GM18499 (cell line): ENCODE measurements around the gene ZBTB20.

Experiments used
- ATAC-seq: cut with Tn5 transposase; IDR thresholded peaks from one replicate; pipeline ENCODE4 v1.9.1; 2021; ENCODE audit warnings: moderate number of reproducible peaks; ENCODE audit not compliant: insufficient read depth, unreplicated experiment

The ZBTB20 gene

DNA sequence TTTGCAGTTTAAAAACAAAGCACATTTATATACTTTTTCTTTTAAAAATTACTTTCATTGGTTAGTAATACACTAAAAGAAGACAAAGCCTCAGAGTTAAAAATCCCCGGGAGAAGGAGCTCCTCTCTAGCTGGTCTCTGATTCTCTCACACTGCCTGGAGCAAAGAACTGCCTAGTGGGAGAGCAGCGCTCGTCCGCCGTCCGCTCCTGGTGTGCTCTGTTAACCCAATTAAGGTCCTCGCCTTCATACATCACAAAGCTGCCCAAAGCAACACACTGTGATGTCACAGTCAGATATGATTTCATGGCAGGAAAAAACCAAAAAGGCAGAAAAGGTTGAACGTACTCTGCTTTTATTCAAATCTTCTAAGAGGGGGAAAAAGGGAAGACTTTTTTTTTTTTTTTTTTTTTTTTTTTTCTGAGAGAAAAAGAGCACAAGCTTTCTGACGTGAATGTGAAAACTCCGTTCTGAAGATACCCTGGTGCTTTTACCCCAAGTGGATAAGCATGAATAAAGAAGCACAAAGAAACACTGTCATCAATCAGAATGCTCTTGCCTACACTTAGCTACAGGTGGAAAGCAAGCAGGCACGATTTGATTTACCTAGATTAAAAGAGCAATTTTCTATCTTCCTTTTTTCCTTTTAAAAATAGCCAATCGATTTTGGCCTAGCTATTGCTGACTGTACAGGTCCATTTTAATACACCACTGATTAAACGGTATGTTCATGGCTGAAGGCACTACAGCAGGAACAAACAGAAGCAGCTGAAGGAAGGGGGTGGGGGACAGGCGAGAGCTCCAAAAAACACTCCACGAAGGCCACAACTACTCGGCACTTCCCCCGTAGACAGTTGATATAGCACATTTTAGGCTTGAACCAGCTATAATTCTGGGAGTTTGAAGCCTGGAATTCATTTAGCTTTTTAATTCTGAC lies 738.1 kb downstream of the ZBTB20 start:
- ATAC-seq, result no peak

DNA sequence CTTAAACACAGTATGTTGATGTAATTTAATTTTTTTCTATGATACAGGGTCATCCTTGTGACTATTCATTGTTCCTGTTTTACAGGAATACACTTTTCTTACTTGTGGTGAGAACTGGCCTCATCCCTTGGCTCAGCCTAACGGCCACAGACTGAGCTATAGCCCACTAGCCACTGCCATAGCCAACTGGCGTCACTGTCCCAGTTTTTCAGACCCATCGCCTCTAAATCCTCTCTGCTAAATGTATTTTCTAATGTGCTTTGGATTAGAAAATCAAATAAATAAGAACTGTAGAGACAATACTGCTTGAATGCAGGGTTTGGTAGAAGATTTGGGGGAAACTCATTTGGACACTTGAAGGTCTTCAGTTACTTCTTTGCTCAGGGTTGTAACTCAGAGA lies 740.2 kb downstream of the ZBTB20 start:
- ATAC-seq, result no peak

DNA sequence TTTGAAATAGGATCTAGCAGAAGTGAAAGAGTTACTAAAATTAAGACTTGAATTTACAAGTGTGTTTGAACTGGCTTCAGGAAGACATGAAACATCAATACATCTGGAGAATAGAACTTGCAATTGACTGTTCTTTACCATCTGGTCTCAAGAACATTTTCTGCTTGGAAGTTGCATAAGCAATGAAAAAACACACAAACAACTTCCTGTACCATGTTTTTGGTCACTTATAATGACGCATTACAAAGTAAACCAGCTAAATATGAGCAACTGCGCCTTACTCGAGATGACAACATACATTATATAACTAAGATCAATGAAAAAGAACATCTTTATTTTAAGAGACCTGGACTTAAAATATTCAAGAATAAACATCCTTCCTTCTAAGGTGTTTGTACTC lies 740.8 kb downstream of the ZBTB20 start:
- ATAC-seq, result no peak

DNA sequence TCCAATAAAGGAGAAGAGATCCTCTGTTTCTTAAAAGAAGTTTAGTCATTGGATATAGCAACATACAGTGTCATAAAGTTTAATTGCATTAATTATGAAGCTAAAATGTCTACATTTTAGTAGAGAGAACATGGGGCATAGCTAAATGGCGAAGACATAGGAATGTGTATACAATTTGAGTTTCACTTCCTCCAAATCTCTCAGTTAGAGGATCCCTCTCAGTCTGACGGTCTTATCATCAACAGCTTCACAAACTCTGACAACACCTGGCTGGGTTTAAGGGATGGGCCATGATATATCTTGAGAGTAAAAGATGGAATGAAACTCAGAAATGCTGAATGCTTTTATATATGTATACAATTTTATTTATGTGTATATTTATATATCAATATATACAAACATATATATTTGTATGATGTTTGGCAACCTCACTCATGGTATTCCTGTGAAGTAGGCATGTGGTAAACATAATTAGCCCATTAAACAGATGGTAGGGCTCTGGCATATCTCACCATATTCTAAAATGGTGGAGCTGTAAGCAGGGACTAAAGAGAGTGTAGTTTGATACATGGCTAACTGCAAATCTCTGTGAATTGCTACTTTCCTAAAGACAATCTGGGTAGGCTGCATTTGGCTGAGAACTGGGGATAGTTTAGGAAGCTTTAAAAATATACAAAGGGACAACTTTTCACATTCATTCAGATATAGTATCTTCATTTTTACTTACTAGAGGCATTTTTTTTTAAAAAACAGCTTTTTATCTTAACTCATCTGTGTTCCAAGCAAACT lies 741.7 kb downstream of the ZBTB20 start:
- peak; percentile 57 for ATAC-seq

DNA sequence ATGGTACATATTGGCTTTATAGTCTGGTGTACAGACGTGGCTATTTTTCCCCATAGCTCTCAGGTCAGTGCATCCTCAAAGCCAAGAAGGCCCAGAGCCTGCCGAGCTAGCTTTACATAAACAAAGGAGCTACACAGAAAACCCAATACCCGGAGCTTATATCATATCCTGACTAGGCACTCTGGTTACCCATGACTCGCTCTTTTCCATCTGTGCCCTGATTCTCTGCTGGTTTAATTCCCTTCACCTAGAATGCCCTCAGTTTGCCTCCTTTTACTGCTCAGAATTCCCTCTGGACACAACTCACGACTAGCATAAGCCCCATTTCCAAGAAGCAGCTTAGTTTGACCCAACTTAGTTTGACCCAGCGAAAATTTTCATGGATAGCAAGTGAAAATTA lies 742.5 kb downstream of the ZBTB20 start:
- no peak for ATAC-seq

DNA sequence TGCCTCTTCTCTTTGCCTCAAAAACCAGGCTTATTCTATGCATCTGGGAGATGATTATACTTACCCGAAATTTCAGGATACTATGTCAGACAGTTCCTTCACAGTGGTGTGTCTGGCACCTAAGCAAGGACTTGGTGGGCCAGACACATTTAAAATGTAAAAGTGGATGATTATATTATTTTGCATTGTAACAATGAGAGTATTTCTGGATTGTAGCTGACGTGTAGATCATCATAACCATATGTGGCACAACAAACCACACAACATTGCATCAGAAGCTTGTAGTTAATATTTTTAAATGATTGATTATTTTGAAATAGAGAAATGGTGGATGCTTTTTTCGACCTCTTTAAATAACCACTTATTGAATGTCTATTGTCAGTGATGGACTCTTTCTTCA lies 744.2 kb downstream of the ZBTB20 start:
- no peak for ATAC-seq

DNA sequence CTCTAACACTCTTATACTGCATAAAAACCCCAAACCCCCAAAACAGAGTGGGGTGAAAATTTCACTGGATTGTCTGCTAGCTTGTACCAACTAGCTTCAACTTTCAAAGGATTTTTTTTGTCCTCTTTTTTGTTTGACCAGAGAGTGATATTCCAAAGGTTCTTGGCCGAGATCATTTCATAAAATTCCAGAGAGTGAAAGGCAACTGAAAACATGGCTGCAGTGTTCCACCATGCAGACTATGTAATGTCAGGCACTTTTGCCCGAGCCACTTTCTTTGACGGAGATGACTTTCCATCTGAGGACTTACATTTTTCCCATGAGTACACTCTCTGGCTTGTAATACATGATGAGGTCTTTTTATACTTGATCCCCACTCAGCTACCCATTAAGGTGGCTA lies 745.7 kb downstream of the ZBTB20 start:
- ATAC-seq, result no peak

DNA sequence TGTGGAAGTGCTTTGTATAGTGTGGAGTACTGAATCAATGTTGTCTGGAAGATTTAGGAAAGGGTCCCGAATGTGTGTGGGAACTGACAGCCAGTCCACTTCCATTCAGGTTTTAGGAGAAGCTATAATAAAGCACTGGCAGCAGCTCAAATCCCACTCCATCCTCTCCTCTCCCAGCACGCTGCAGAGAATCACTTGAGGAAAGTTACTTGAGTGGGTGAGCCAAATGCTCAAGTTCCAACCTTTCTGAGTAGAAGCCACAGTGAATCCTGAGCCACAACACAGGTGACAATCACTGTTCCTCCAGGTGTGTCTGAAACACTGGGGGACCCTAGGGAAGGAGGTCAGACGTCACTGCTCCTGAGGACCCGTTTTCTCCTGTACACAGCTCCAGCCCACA lies 746.7 kb downstream of the ZBTB20 start:
- ATAC-seq, result no peak

DNA sequence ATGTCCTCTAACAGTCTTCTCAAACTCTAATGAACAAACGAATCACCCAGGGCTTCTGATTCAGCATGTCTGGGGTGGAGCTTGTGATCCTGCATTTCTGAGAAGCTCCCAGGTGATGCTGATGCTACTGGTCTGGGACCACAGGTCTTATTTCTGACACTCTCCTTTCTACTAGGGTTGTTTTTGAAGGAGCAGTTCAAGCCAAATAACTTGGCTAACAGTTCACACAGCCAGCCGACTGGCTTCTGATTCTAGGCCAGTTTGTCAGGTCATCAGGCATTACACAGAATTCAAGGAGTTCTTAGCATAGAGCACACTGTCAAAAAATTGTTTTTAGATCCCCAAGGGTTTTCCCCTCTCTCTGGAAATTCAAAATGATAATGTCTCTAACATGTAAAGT lies 752.5 kb downstream of the ZBTB20 start:
- no peak for ATAC-seq

DNA sequence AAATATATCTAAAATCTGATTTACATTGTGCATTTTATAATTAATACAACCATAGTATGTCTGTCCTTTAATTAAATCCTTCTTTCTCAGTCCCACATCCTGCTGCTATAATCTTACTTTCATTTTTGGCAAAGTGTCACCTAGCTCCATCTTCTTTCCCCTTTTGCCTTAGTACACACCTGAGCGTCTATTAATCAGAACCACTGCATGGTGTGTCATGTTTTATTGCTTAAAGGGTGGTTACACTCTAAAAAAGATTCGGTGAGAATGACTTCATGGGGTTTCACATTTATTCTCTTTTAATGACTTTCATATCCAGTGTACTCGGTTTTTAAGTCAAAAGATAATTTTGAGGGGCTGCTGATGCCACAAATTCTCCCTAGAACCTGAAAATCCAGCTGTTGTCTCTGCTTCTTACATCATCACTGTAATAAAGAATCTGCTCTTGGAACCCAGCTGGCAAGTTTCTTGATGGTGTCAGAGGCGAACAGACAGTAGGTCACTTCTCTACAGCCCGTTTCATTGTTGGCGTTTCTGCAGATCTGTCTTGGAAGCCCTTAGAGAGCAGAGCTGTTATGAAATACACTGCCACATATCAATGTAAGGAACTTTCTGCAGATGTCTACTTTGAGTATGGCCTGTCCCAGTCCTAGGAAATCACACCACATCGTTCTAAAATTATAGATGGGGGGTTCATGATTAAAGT lies 753.6 kb downstream of the ZBTB20 start:
- no peak for ATAC-seq

DNA sequence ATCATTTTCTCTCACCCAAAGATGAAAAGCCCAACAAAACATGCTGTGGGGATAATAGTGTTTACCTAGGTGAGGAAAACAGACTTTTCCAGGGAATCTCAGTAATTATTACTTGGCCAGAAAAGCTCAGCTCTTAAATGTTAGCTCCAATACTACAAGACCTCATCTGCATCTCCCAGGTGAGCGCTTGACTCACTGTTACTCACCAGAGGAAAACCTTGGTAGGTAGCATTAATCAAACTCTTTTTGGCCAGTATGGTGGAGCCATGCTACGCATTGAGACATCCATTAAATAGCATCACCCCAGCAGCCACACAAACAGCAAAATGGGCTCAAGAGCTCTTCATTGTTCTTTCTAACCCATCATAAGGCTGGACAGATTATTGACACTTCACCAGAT lies 754.3 kb downstream of the ZBTB20 start:
- ATAC-seq, result no peak

DNA sequence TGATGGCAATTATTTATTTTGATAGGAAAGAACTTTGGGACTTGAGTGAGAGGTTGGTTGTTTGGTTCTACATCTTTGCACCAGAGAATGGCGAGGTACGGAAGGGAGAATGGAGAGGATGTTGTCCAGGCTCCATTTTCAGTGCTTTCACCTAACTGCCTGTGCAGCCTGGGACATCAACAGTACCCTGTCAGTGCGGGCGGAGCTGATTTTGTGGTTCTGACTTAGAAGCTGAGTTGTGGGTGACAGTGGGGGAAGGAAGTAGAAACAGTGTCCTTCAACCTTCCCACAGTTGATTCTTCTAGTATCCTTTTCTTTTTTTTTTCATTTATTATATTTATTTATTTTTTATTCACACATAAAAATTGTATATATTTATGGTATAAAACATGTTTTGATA lies 757.9 kb downstream of the ZBTB20 start:
- ATAC-seq, result no peak

DNA sequence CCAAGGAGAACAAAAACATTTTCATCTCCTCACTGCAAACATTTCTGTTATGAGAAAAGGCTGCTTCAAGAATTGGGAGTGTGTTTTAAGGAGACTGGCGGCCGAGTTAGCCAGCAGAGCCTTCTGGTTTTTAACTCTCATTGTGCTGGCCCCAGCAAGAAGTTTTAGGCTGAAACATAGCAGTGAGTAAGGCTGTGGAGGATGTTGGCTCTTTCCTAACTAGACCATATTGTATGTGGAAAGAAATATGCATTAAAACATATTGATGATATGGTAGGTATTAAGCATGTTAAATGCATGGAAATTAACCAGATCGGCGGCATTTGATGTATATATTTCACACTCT lies 762.6 kb downstream of the ZBTB20 start:
- no peak for ATAC-seq

DNA sequence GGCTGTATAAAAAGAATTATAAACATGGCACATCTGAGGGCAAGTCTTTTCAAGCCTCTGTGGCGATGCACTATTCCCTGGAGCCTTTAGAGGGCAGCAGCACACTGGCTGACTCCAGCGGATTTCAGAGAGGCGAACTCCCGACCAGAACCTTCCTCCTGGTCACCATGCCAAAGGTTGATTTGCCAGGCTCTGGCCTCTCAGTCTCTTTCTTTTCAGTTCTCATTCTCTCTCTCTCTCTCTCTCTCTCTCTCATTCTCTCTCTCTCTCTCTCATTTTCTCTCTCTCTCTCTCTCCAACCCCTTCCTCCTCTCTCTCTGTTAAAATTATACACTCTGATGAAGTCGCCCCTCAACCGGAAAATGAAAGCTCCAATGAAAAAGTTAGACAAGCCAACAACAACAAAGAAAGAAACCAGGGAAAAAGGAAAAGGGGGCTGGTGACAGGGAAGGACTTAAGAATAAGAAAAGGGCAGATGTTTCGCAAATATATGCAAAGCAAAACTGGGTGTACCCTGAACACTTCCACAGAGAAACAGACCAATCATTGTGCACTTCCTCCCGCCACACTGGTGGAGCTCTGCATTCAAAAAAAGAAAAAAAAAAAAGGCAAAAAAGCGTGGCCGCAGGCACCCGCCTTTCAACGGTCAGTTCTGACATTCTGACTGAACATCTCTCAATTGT lies 763.1 kb downstream of the ZBTB20 start:
- ATAC-seq, result peak; percentile 73

DNA sequence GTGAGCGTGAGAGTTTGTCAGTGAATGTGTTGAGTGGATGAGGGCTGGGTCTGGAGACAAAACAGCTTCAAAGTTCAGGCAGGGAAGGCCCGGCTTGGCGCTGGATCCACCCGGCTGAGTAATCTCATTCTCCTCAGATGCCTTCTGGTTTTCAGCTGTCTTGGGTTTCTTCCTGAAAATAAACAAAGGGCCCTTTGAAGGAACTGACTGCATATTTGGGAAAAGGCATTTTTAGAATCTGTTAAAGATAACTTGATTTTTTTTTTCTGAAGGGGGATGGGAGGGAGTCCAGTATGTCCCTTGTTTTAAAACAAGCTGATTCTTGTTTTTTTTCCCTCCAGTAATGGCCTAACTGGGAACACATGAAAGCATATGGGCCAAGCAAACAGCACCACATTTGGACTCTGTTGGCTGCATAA lies 766.8 kb downstream of the ZBTB20 start:
- ATAC-seq, result no peak

DNA sequence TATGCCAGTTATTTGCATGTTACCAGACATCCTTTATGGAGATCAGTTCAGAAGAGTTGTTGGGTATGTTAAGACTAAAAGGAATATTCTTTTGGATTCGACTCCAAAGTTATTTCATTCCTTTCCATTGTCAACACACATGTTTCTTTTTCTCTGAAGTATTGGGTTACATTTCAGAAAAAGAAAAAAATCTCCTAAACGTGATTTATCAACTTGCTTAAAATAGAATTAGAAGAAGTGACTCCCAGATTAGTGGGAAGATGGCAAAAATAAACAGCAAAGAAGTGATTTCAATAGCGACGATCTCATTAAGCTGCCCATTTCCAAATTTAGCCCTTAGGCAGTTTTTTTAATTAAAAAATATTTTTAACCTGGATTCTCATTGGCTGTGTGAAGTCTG lies 767.8 kb downstream of the ZBTB20 start:
- no peak for ATAC-seq

DNA sequence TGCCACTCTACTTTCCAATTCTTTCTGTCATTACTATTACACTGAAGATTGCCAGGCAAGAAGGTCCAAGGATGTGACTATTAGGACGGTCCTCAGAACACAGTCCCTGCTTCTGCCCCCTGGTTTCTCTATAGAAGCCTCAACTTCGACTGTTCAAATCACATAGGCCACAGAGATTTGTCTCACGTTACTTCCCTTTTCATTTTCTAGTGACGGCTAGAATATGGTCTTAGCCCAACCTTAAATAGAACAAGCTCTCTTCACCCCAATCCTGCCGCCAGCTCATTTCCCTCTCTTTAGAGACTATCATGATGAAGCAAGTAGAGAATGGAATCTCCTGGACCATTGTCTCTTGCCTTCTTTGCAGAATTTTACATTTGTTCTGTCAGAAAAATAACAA lies 768.3 kb downstream of the ZBTB20 start:
- ATAC-seq, result no peak

DNA sequence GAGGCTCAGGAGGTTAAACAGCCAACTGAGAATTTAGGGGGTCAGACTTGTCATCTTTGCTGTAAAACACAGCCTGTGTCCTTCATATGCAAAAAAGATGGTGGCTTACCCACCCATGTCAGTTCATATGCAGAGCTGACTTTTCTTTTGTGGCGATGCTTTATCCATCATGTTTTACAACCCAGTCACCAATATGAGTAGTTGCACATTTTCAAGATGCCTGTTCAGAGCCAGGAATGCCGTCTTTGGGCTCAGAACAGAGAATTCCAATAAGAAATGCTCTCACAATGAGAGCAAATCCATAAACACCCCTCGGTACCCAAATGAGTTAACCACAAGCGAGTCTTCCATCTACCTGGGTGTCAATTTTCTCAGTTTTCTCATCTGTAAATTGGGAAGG lies 769.7 kb downstream of the ZBTB20 start:
- ATAC-seq, result no peak

DNA sequence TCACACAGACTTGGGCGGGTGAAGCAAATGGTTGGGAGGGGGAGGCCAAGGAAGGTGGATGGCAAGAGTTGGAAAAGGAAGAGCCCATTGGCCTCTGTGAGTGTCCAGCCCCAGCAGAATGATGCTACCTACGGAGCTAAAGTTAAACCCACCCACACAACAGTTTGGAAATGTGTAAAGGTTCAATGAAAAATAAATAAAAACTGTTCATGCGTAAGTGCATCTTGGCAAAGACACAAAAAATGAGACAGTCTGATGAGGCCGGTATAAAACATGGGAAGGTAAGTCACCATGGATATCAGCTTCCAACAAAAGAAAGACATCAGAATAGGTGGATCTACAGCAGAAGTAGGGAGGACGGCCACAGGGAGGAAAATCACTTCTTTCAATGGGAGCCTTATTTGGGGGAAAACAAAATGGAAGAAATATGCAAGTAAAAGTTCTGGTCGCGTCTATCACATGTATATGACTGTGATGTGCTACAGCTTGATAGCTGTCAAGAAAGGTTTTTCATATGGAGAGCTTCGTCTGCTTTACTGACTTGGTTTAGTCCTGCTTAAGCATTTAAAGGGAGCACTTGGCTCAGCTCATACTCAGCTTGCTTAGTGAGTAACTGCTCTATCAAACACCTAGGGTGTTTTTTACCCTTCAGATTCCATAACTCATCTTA lies 770.4 kb downstream of the ZBTB20 start:
- ATAC-seq, result no peak
